Esophagus muscularis mucosa (tissue), 4 donors: ENCODE data around the gene KIAA0753. TPM values are rescaled to one million over a fixed set of nuclear protein-coding genes. Genes with fewer than 3 reads are reported as not detected.

ENCODE experiments used
- DNase-seq: peaks from one replicate; pipeline ENCODE4 v3.0.0-alpha.2; 2017; ENCODE audit errors: extremely low spot score
- H3K27ac ChIP-seq, 4 donors: fragments of 200-600 bp; sonication (generic); replicated peaks in 1 of 4; 1 replicate in 3 of 4; 2 replicates in 1 of 4; pipeline ENCODE4 v1.5.1; 2016 to 2019; ENCODE audit warnings: mild to moderate bottlenecking in 1 of 4
- H3K27me3 ChIP-seq, 4 donors: fragments of 200-600 bp; sonication (generic); one replicate each; pipeline versions ENCODE4 v1.5.1 to v1.6.0; 2016 to 2019
- H3K36me3 ChIP-seq, 4 donors: fragments of 200-600 bp; sonication (generic); one replicate each; pipeline ENCODE4 v1.5.1; 2016 to 2019
- H3K4me1 ChIP-seq, 4 donors: fragments of 200-600 bp; sonication (generic); one replicate each; pipeline ENCODE4 v1.5.1; 2016 to 2019
- H3K4me3 ChIP-seq, 4 donors: fragments of 200-600 bp; sonication (generic); 1 replicate in 2 of 4; 2 replicates in 2 of 4; pipeline ENCODE4 v1.5.1; 2016 to 2019; ENCODE audit warnings: mild to moderate bottlenecking in 4 of 4, moderate library complexity in 1 of 4
- H3K9me3 ChIP-seq, 4 donors: fragments of 200-600 bp; sonication (generic); 1 replicate in 3 of 4; 2 replicates in 1 of 4; pipeline ENCODE4 v1.5.1; 2016 to 2019
- CTCF ChIP-seq, 3 experiments: fragments of 200-600 bp in 2 of 3; fragments of 450-650 bp in 1 of 3; sonication (generic) in 2 of 3; IDR thresholded peaks; one replicate each; pipeline ENCODE4 v1.5.1; 2017 to 2019; ENCODE audit warnings: antibody characterized with exemption in 3 of 3, mild to moderate bottlenecking in 2 of 3, moderate library complexity in 1 of 3
- EP300 ChIP-seq: sonication (generic); formaldehyde crosslinking; IDR thresholded peaks from one replicate; pipeline ENCODE4 v1.6.1; 2017; ENCODE audit warnings: antibody characterized with exemption
- POLR2A ChIP-seq: fragments of 450-650 bp; IDR thresholded peaks from one replicate; pipeline ENCODE4 v1.6.1; 2017; ENCODE audit warnings: antibody characterized with exemption, moderate library complexity, mild to moderate bottlenecking, low read depth
- POLR2AphosphoS5 ChIP-seq, 2 donors: sonication (generic); formaldehyde crosslinking; IDR thresholded peaks; one replicate each; pipeline ENCODE4 v1.6.1; 2017; ENCODE audit warnings: antibody characterized with exemption in 2 of 2
- WGBS: methylation state at CpG from one replicate; pipeline ENCODE4 v1.1.5; 2018; 5-methylcytosine and 5-hydroxymethylcytosine counted together
- intact Hi-C: fragments of 100-400 bp; cut with DNase I; formaldehyde crosslinking; loops from one replicate; pipeline ENCODE4 v1.15.1; 2023
- total RNA-seq, 4 donors: library from RNA; depleted of rRNA; stranded (reverse); fragments of >200 nt; gene quantifications; one replicate each; pipeline versions ENCODE4 v1.1.0 to v1.2.1, GENCODE V29; 2016

The KIAA0753 gene
- total RNA-seq, 4 donors from 2014 or later = 36.9 to 73.9 (median 46.4) TPM

GRCh38 chr17:6641247-6641863, 844 bp upstream of the KIAA0753 start:
- no peak for DNase-seq
- H3K4me1 ChIP-seq = peaks cover 18 to 50% (median 34%) of the 10 kb centered on the region in 4 donors
- peak overlapping the region; percentile 83 to 90 (median 86) for H3K4me3 ChIP-seq
- intact Hi-C loops = loop anchor here (5.0 kb wide), 1 partner anchor 169 kb away; no protein-coding TSS in a partner anchor
- H3K36me3 ChIP-seq = peaks cover 16 to 38% (median 25%) of the 10 kb centered on the region in 4 donors
- no peaks in the 10 kb centered on the region for H3K27me3 ChIP-seq
- no peaks in the 10 kb centered on the region for H3K9me3 ChIP-seq
- peak overlapping the region; percentile 78 to 87 (median 81) for H3K27ac ChIP-seq
- TF ChIP-seq CTCF (IDR thresholded peaks at IDR 0.05) (no peak), POLR2AphosphoS5 (IDR thresholded peaks at IDR 0.05) (no peak), POLR2A (no peak), EP300 (no peak)
- WGBS = 3% methylated on average over 17 of the region's 20 CpGs

GRCh38 chr17:6639586-6640535, 650 bp downstream of the KIAA0753 start:
- WGBS = under 1% methylated on average over 39 of the region's 67 CpGs
- DNase-seq = no peak
- Histone ChIP-seq H3K36me3 (peaks cover 11 to 29% (median 18%) of the 10 kb centered on the region in 4 donors), H3K4me3 (peak overlapping the region; percentile 83 to 90 (median 86)), H3K9me3 (no peaks in the 10 kb centered on the region), H3K27ac (peak overlapping the region; percentile 78 to 87 (median 81)), H3K4me1 (peaks cover 18 to 47% (median 34%) of the 10 kb centered on the region in 4 donors), H3K27me3 (no peaks in the 10 kb centered on the region)
- TF ChIP-seq POLR2A (no peak), CTCF (IDR thresholded peaks at IDR 0.05) (no peak), EP300 (no peak), POLR2AphosphoS5 (IDR thresholded peaks at IDR 0.05) (no peak)
- intact Hi-C loops = loop anchor here (5.0 kb wide), 1 partner anchor 168 kb away; no protein-coding TSS in a partner anchor

- Histone ChIP-seq H3K27ac (peak overlapping the region in 1 of 4 donors; percentile 78), H3K27me3 (no peaks in the 10 kb centered on the region), H3K9me3 (no peaks in the 10 kb centered on the region), H3K4me3 (peak overlapping the region; percentile 83 to 90 (median 86)), H3K4me1 (peaks cover 18 to 47% (median 34%) of the 10 kb centered on the region in 4 donors), H3K36me3 (peaks cover 10 to 29% (median 12%) of the 10 kb centered on the region in 4 donors)
- intact Hi-C loops = no loop called here
- TF ChIP-seq EP300 (no peak), CTCF (IDR thresholded peaks at IDR 0.05) (no peak), POLR2AphosphoS5 (IDR thresholded peaks at IDR 0.05) (no peak), POLR2A (no peak)
- no peak for DNase-seq
- 50% methylated on average over 12 of the region's 15 CpGs for WGBS
These were observed 1.4 kb downstream of the KIAA0753 start for GRCh38 chr17:6639014-6639585.

GRCh38 chr17:6638046-6638908, 2.2 kb downstream of the KIAA0753 start:
- TF ChIP-seq POLR2A = no peak
- TF ChIP-seq EP300 = no peak
- no peak for TF ChIP-seq CTCF (IDR thresholded peaks at IDR 0.05)
- no peak for TF ChIP-seq POLR2AphosphoS5 (IDR thresholded peaks at IDR 0.05)
- intact Hi-C loops = no loop called here
- Histone ChIP-seq H3K36me3 (peaks cover 7 to 29% (median 12%) of the 10 kb centered on the region in 4 donors), H3K27ac (no peak overlapping the region), H3K4me1 (peaks cover 18 to 47% (median 34%) of the 10 kb centered on the region in 4 donors), H3K9me3 (no peaks in the 10 kb centered on the region), H3K4me3 (peak overlapping the region in 1 of 4 donors; percentile 89), H3K27me3 (no peaks in the 10 kb centered on the region)
- WGBS = 79% methylated on average over 15 of the region's 24 CpGs
- no peak for DNase-seq
